ENCODE measurements around the gene STX19.
A peak's percentile ranks its signal among the peaks of the same experiment; 100 is the strongest.

Gene STX19

GRCh38 chr3:94015025-94015424 is 13.4 kb downstream of the STX19 start:
- H3K9ac ChIP-seq (ENCODE audit: low read length), result no peak overlapping the region
- H3K4me1 ChIP-seq (ENCODE audit: control insufficient read depth, insufficient read depth, low read length), result no peaks in the 10 kb centered on the region
- H3K36me3 ChIP-seq (ENCODE audit: control insufficient read depth, insufficient read depth, low read length), result no peaks in the 10 kb centered on the region
- H3K27me3 ChIP-seq (ENCODE audit: control insufficient read depth, insufficient read depth, low read length), result no peaks in the 10 kb centered on the region
- no peak overlapping the region for H3K4me3 ChIP-seq (ENCODE audit: low read length)
- H3K27ac ChIP-seq (ENCODE audit: low read depth, low read length), result no peak overlapping the region

DNA sequence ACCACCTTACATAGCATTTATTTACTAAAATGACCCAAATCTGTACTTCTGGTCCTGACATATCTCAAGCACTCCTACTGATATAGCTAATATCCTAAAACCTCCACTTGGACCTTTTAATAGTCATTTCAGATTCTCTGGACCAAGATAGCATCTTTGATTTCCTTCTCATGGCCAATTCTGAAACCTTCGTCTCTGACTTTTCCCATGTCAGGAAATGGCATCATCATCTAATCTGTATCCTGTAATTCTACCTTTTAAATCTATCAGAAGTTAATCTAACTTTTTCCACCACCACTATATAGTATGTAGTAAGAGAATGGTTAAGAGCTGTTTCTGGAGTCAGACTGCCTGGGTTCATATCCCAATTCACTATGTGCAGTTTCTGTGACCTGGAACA is 16.2 kb downstream of the STX19 start:
- H3K4me1 ChIP-seq (ENCODE audit: control insufficient read depth, insufficient read depth, low read length), result no peaks in the 10 kb centered on the region
- H3K36me3 ChIP-seq (ENCODE audit: control insufficient read depth, insufficient read depth, low read length), result no peaks in the 10 kb centered on the region
- no peak overlapping the region for H3K4me3 ChIP-seq (ENCODE audit: low read length)
- no peak overlapping the region for H3K9ac ChIP-seq (ENCODE audit: low read length)
- H3K27ac ChIP-seq (ENCODE audit: low read depth, low read length), result no peak overlapping the region
- no peaks in the 10 kb centered on the region for H3K27me3 ChIP-seq (ENCODE audit: control insufficient read depth, insufficient read depth, low read length)

DNA sequence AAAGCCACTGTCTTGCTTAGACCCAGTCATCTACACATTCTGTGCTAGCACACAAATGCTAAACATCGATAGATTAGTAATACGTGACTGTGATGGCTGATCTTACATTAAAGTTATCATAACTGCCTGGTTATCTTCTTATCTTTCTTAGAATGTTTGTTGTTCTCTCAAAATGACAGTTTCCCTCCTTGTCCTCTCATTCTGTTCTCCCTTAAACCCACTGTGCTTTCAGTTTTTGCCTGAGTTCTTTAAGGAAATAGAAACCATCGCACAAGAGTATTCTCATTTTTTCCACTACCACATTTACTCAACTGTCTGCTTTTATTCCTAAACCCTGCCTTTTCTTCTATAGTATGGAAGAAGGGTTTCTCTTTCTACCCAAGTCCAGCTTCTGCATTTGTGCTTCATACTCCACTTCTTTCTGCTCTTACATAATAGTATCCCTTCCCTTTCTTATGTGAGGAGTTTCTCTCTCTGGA is 17.1 kb downstream of the STX19 start:
- H3K9ac ChIP-seq (ENCODE audit: low read length), result no peak overlapping the region
- H3K4me3 ChIP-seq (ENCODE audit: low read length), result no peak overlapping the region
- no peaks in the 10 kb centered on the region for H3K36me3 ChIP-seq (ENCODE audit: control insufficient read depth, insufficient read depth, low read length)
- no peaks in the 10 kb centered on the region for H3K4me1 ChIP-seq (ENCODE audit: control insufficient read depth, insufficient read depth, low read length)
- H3K27ac ChIP-seq (ENCODE audit: low read depth, low read length), result no peak overlapping the region
- H3K27me3 ChIP-seq (ENCODE audit: control insufficient read depth, insufficient read depth, low read length), result no peaks in the 10 kb centered on the region

DNA sequence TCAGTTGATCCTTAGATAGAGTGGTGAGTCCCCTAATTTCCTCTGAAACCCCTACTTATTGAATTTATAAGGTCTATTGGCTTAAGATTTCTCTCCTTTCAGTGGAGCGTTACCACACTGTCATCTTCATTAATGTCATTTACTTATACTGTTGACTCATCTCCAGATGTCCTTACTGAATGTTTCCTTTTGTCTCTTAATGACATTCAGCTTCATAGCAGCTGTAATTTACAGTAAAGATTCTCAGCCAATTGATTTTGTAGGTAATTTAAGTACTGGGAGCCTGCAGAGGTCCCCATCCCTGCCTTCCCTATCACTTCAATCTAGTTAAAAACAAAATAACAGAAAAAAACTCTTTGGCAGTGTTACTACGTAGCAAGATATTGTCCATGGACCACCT is 18.8 kb downstream of the STX19 start:
- Histone ChIP-seq H3K27me3 (ENCODE audit: control insufficient read depth, insufficient read depth, low read length) (no peaks in the 10 kb centered on the region), H3K27ac (ENCODE audit: low read depth, low read length) (no peak overlapping the region), H3K9ac (ENCODE audit: low read length) (no peak overlapping the region), H3K36me3 (ENCODE audit: control insufficient read depth, insufficient read depth, low read length) (no peaks in the 10 kb centered on the region), H3K4me1 (ENCODE audit: control insufficient read depth, insufficient read depth, low read length) (no peaks in the 10 kb centered on the region), H3K4me3 (ENCODE audit: low read length) (no peak overlapping the region)

- Histone ChIP-seq H3K27me3 (ENCODE audit: control insufficient read depth, insufficient read depth, low read length) (no peaks in the 10 kb centered on the region), H3K36me3 (ENCODE audit: control insufficient read depth, insufficient read depth, low read length) (no peaks in the 10 kb centered on the region), H3K9ac (ENCODE audit: low read length) (no peak overlapping the region), H3K4me3 (ENCODE audit: low read length) (no peak overlapping the region), H3K4me1 (ENCODE audit: control insufficient read depth, insufficient read depth, low read length) (no peaks in the 10 kb centered on the region), H3K27ac (ENCODE audit: low read depth, low read length) (no peak overlapping the region)
These were observed 20.1 kb downstream of the STX19 start for GRCh38 chr3:94008253-94008652.

DNA sequence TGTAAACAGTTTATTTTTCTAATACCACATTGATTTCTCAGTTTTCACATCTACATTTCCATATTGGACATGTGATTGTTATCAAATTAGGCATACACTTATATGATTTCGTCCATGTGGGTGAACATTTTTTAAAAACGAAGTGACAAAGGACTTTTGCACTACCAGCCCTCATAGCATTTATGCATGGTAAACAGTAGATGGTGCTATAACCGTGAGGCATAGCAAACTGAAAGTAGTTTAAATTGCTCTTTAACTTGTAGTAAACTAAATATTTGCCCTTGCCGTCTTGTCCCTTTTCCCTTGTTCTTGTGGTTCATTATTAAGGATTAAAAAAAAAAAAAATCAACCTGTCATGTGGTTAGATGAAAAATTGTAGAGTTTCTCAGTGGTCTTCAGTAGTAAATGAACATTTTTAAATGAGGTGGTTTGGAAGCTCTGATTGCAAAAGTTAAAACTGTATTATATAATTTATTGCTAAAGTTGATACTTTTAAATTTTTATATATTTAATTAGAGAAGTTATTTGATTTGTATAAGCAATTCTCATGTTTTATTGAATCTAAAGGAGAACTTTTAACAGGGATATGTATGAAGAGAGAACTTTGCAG is 24.0 kb downstream of the STX19 start:
- H3K36me3 ChIP-seq (ENCODE audit: control insufficient read depth, insufficient read depth, low read length), result no peaks in the 10 kb centered on the region
- H3K4me3 ChIP-seq (ENCODE audit: low read length), result peak overlapping the region; percentile 46
- no peaks in the 10 kb centered on the region for H3K4me1 ChIP-seq (ENCODE audit: control insufficient read depth, insufficient read depth, low read length)
- H3K9ac ChIP-seq (ENCODE audit: low read length), result no peak overlapping the region
- H3K27me3 ChIP-seq (ENCODE audit: control insufficient read depth, insufficient read depth, low read length), result no peaks in the 10 kb centered on the region
- H3K27ac ChIP-seq (ENCODE audit: low read depth, low read length), result no peak overlapping the region

DNA sequence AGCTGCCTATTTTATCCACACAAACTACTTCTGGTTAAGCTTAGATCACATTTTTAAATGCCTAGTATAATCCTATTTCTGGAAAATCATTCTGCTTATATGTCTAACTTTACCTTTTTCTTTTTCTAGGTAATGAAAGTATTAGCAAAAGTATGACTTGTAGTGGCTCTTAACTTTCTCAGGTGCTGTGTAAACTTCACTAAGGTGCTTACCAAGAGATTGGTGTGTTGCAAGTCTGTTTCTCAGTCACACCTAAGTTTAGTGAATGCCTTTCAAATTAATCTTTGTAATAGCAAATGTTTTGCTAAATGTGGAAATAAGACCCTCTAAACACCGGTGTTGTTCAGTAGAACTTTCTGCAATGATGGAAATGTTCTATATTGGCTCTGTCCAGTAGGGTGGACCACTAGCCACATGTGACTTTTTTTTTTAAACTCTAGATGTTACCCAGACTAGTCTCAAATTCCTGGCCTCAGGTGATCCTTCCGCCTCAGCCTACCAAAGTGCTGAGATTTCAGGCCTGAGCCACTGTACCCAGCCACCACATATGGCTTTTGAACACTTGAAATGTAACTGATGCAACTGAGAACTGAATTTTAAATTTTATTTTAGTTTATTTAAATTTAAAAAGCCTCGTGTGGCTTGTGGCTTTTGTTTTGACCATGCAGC is 26.4 kb downstream of the STX19 start:
- no peaks in the 10 kb centered on the region for H3K4me1 ChIP-seq (ENCODE audit: control insufficient read depth, insufficient read depth, low read length)
- no peaks in the 10 kb centered on the region for H3K27me3 ChIP-seq (ENCODE audit: control insufficient read depth, insufficient read depth, low read length)
- H3K9ac ChIP-seq (ENCODE audit: low read length), result no peak overlapping the region
- H3K4me3 ChIP-seq (ENCODE audit: low read length), result no peak overlapping the region
- H3K27ac ChIP-seq (ENCODE audit: low read depth, low read length), result no peak overlapping the region
- H3K36me3 ChIP-seq (ENCODE audit: control insufficient read depth, insufficient read depth, low read length), result no peaks in the 10 kb centered on the region

DNA sequence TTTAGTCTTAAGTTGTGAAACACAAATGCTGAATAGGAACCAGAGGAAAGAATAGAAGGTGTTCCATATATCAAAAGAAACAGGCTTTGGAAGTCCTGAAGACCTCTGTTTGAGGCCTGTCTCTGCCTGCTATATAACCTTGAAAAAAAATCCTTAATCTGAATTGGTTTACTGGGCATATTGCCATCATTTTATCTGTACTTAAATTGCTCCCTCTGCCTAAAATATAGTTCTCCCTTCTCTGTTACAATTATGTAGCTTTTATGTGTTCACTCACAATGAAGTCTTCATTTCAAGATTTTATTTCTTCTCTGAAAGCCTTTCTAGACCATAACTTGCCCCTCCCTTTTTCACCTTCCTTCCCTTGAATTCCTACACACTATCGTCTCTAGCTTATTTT is 27.2 kb downstream of the STX19 start:
- no peak overlapping the region for H3K9ac ChIP-seq (ENCODE audit: low read length)
- H3K4me3 ChIP-seq (ENCODE audit: low read length), result no peak overlapping the region
- H3K36me3 ChIP-seq (ENCODE audit: control insufficient read depth, insufficient read depth, low read length), result no peaks in the 10 kb centered on the region
- no peaks in the 10 kb centered on the region for H3K4me1 ChIP-seq (ENCODE audit: control insufficient read depth, insufficient read depth, low read length)
- no peak overlapping the region for H3K27ac ChIP-seq (ENCODE audit: low read depth, low read length)
- H3K27me3 ChIP-seq (ENCODE audit: control insufficient read depth, insufficient read depth, low read length), result no peaks in the 10 kb centered on the region

GRCh38 chr3:93994056-93994455 is 34.3 kb downstream of the STX19 start:
- no peaks in the 10 kb centered on the region for H3K36me3 ChIP-seq (ENCODE audit: control insufficient read depth, insufficient read depth, low read length)
- no peaks in the 10 kb centered on the region for H3K4me1 ChIP-seq (ENCODE audit: control insufficient read depth, insufficient read depth, low read length)
- H3K4me3 ChIP-seq (ENCODE audit: low read length), result no peak overlapping the region
- no peaks in the 10 kb centered on the region for H3K27me3 ChIP-seq (ENCODE audit: control insufficient read depth, insufficient read depth, low read length)
- H3K27ac ChIP-seq (ENCODE audit: low read depth, low read length), result no peak overlapping the region
- no peak overlapping the region for H3K9ac ChIP-seq (ENCODE audit: low read length)

DNA sequence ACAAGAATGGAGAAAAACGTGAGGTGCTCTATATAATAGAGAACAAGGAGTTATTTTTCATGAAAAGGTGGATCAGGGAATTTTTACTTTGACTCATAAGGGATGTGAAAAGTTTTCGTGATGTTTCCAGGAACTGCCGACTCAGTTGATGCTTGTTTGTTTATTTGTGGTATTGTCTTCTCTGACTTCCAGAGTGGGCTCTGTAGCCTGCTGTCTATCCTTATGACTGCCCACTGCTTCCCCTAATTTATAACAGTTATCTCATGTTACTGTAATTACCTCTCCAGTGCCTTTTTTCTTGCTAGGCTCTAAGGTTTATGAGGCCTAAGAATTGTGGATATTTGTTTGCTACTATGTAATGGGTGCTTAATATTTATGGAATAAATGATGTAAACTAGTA is 36.2 kb downstream of the STX19 start:
- H3K27ac ChIP-seq (ENCODE audit: low read depth, low read length), result no peak overlapping the region
- no peak overlapping the region for H3K9ac ChIP-seq (ENCODE audit: low read length)
- no peak overlapping the region for H3K4me3 ChIP-seq (ENCODE audit: low read length)
- no peaks in the 10 kb centered on the region for H3K4me1 ChIP-seq (ENCODE audit: control insufficient read depth, insufficient read depth, low read length)
- no peaks in the 10 kb centered on the region for H3K27me3 ChIP-seq (ENCODE audit: control insufficient read depth, insufficient read depth, low read length)
- no peaks in the 10 kb centered on the region for H3K36me3 ChIP-seq (ENCODE audit: control insufficient read depth, insufficient read depth, low read length)

- H3K9ac ChIP-seq (ENCODE audit: low read length), result no peak overlapping the region
- no peaks in the 10 kb centered on the region for H3K36me3 ChIP-seq (ENCODE audit: control insufficient read depth, insufficient read depth, low read length)
- H3K4me3 ChIP-seq (ENCODE audit: low read length), result no peak overlapping the region
- no peaks in the 10 kb centered on the region for H3K4me1 ChIP-seq (ENCODE audit: control insufficient read depth, insufficient read depth, low read length)
- H3K27ac ChIP-seq (ENCODE audit: low read depth, low read length), result no peak overlapping the region
- no peaks in the 10 kb centered on the region for H3K27me3 ChIP-seq (ENCODE audit: control insufficient read depth, insufficient read depth, low read length)
These were observed 36.8 kb downstream of the STX19 start for GRCh38 chr3:93991631-93992030.

DNA sequence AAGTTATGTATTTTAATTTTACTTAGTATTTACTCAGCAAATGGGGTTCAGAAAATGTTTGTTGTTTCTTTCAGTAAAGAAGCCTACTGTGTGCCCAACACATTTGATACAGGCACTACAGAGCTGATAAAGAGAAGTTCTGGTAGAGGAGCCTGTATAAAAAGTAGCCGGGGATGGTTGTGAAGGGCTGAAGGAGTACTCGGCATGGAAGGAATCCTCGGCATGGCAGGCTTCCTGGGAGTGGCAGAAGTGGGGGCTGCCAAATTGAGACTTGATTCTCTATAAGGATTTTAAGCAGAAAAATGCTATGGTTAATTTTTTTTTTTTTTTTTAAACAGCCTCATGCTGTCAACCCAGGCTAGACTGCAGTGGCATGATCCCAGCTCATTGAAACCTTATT is 39.2 kb downstream of the STX19 start:
- Histone ChIP-seq H3K36me3 (ENCODE audit: control insufficient read depth, insufficient read depth, low read length) (no peaks in the 10 kb centered on the region), H3K4me3 (ENCODE audit: low read length) (no peak overlapping the region), H3K27me3 (ENCODE audit: control insufficient read depth, insufficient read depth, low read length) (no peaks in the 10 kb centered on the region), H3K9ac (ENCODE audit: low read length) (no peak overlapping the region), H3K27ac (ENCODE audit: low read depth, low read length) (no peak overlapping the region), H3K4me1 (ENCODE audit: control insufficient read depth, insufficient read depth, low read length) (no peaks in the 10 kb centered on the region)

DNA sequence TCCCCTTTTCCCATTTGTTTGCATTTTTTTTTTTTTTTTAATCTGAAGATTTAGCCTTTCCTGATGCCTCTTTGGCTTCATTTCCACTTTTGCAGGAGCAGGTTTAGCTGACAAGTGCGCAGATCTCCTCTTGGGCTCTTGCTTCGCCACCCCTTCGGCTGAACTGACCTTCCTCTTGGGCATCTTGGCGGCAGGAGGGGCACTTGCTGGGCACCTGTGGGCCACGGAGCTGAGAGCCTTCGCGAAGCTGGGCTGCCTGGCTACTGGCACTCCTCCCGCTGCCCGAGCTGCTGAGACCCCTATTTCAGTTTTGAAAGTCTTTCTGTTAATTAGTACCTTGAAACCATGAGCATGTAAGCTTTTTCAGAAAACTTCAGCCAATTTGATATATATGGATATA is 39.6 kb downstream of the STX19 start:
- no peak overlapping the region for H3K4me3 ChIP-seq (ENCODE audit: low read length)
- H3K27me3 ChIP-seq (ENCODE audit: control insufficient read depth, insufficient read depth, low read length), result no peaks in the 10 kb centered on the region
- H3K4me1 ChIP-seq (ENCODE audit: control insufficient read depth, insufficient read depth, low read length), result no peaks in the 10 kb centered on the region
- no peaks in the 10 kb centered on the region for H3K36me3 ChIP-seq (ENCODE audit: control insufficient read depth, insufficient read depth, low read length)
- H3K9ac ChIP-seq (ENCODE audit: low read length), result no peak overlapping the region
- no peak overlapping the region for H3K27ac ChIP-seq (ENCODE audit: low read depth, low read length)
